ENCODE data around the gene ZNF792.
"Not testable (repeated sequence)": the region's sequence is repeated elsewhere in the genome, so short reads cannot be mapped to it uniquely, and the experiment has no call there.

The ZNF792 gene

GRCh38 chr19:34925278-34925855, 38.7 kb downstream of the ZNF792 start:
- DNase-seq (ENCODE audit: low read depth in 3 of 3): no peak

DNA sequence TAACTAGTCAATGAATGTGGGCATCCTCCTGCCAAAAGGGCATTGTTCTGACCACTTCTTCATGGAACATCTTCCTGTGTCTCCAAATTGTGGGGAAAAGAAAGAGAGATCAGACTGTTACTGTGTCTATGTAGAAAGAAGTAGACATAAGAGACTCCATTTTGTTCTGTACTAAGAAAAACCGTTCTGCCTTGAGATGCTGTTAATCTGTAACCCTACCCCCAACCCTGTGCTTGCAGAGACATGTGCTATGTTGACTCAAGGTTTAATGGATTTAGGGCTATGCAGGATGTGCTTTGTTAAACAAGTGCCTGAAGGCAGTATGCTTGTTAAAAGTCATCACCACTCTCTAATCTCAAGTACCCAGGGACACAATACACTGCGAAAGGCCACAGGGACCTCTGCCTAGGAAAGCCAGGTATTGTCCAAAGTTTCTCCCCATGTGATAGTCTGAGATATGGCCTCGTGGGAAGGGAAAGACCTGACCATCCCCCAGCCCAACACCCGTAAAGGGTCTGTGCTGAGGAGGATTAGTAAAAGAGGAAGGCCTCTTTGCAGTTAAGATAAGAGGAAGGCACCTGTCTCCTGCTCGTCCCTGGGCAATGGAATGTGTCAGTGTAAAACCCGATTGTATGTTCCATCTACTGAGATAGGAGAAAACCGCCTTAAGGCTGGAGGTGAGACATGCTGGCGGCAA, 43.8 kb downstream of the ZNF792 start:
- not testable (repeated sequence) for DNase-seq (ENCODE audit: low read depth in 3 of 3)

DNA sequence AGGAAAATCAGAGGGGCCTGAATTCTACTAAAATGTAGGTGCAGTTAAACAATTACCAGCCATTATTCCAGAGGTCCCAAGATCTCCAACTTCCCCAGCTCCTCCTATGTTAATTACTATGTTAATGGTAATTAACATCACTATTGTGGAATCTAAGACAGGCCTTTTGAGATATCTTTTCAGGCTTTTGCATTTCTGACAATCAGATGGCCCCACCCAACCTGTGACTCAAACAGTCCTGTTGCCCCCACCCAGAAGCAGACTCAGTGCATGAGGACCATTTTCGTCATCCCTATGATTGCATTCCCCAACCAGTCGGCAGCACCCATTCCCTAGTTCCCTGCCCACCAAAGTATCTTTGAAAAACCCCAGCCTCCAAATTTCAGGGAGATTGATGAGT, 45.8 kb downstream of the ZNF792 start:
- DNase-seq (ENCODE audit: low read depth in 3 of 3): no peak

DNA sequence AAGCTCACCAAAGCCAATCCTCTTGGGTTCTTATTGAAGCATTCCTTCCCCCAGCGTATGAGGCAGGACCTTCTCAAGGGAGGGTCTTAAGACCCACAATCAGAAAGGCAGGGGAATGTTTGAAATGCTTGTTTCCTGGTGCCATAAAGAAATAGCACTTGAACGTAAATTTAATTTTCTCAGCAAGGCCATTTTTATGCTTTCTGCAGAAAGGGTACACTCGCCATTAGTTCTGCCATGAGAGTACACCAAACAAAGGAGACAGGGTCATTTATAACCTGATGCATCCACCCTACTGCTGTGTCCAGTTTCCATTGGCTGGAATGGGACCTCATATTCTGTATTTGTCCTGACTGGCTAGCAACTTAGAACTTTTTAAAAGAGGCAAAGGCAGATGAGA, 46.9 kb downstream of the ZNF792 start:
- not testable (repeated sequence) for DNase-seq (ENCODE audit: low read depth in 3 of 3)

DNA sequence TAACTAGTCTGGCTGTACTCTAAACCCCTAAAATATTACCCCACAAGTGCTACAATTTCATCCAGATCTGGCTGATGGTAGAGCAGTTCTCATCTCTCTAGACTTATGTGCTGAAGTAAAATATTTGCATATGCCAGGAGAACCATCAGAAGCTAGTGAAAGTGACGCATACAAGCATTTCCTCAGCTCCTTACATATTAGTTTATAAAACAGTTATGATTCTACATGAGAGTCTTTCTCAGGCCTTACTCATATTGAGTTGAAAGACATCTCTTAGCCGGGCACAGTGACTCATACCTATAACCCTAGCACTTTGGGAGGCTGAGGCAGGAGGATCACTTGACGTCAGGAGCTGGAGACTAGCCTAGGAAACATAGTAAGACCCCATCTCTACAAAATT, 53.3 kb downstream of the ZNF792 start:
- no peak for DNase-seq (ENCODE audit: low read depth in 3 of 3)

All from stimulated activated CD4-positive, alpha-beta T cell treated with anti-CD3 and anti-CD28 coated beads, TNF-alpha, amount 100 ng/mL, for 4 hours (primary cell).